Keratinocyte (primary cell): ENCODE results near the gene NMT2. TPM values are rescaled to one million over a fixed set of nuclear protein-coding genes. Genes with fewer than 3 reads are reported as not detected.

Source experiments
- DNase-seq: peaks from one replicate; pipeline ENCODE4 v3.0.0-alpha.2; 2011; ENCODE audit warnings: low read depth, missing footprints, low spot score
- FAIRE-seq: peaks from 2 replicates; lab custom pipeline; 2011; peaks lifted over from hg19 to GRCh38; lab: Jason Lieb, UNC
- H2AFZ ChIP-seq: 2 replicates; pipeline ENCODE4 v1.6.0; 2012; ENCODE audit warnings: low read length, control low read depth, inconsistent platforms; ENCODE audit not compliant: control insufficient read depth
- H3K27ac ChIP-seq: 2 replicates; pipeline ENCODE4 v1.5.1; 2011; ENCODE audit warnings: low read length; ENCODE audit not compliant: control insufficient read depth, insufficient read depth
- H3K27me3 ChIP-seq: 3 replicates; pipeline ENCODE4 v1.6.0; 2011; ENCODE audit warnings: low read length; ENCODE audit not compliant: control insufficient read depth, insufficient read depth; ENCODE audit errors: extremely low read depth
- H3K36me3 ChIP-seq, 2 experiments: 2 replicates in 1 of 2; 3 replicates in 1 of 2; pipeline ENCODE4 v1.5.1; 2011; ENCODE audit warnings: low read length in 2 of 2, mild to moderate bottlenecking in 1 of 2; ENCODE audit not compliant: control insufficient read depth in 2 of 2, insufficient read depth in 2 of 2; ENCODE audit errors: extremely low read depth in 1 of 2
- H3K4me1 ChIP-seq: 3 replicates; pipeline ENCODE4 v1.5.1; 2011; ENCODE audit warnings: low read length; ENCODE audit not compliant: control insufficient read depth, insufficient read depth; ENCODE audit errors: extremely low read depth
- H3K4me2 ChIP-seq: 3 replicates; pipeline ENCODE4 v1.6.0; 2011; ENCODE audit warnings: low read depth, low read length; ENCODE audit not compliant: control insufficient read depth, insufficient read depth; ENCODE audit errors: extremely low read depth
- H3K4me3 ChIP-seq, 3 experiments: fragments of 200-600 bp in 1 of 3; sonication (generic) in 1 of 3; 2 replicates in 2 of 3; 3 replicates in 1 of 3; pipeline ENCODE4 v1.5.1; 2011 to 2016; ENCODE audit warnings: low read length in 3 of 3, mild to moderate bottlenecking in 3 of 3, control low read depth in 2 of 3, inconsistent platforms in 1 of 3, low read depth in 1 of 3, mixed read lengths in 1 of 3, mixed run types in 1 of 3, moderate library complexity in 1 of 3; ENCODE audit not compliant: control insufficient read depth in 2 of 3, insufficient read depth in 2 of 3; ENCODE audit errors: extremely low read depth in 1 of 3
- H3K79me2 ChIP-seq: 2 replicates; pipeline ENCODE4 v1.6.0; 2012; ENCODE audit warnings: low read length; ENCODE audit not compliant: control insufficient read depth, insufficient read depth
- H3K9ac ChIP-seq: 3 replicates; pipeline ENCODE4 v1.6.0; 2011; ENCODE audit warnings: low read length; ENCODE audit not compliant: control insufficient read depth, insufficient read depth; ENCODE audit errors: extremely low read depth
- H3K9me1 ChIP-seq: 3 replicates; pipeline ENCODE4 v1.6.0; 2011; ENCODE audit warnings: low read length; ENCODE audit not compliant: control insufficient read depth, insufficient read depth; ENCODE audit errors: extremely low read depth
- H3K9me3 ChIP-seq: 2 replicates; pipeline ENCODE4 v1.5.1; 2012; ENCODE audit warnings: low read depth, low read length; ENCODE audit not compliant: control insufficient read depth
- H4K20me1 ChIP-seq: 3 replicates; pipeline ENCODE4 v1.6.0; 2011; ENCODE audit warnings: low read length; ENCODE audit not compliant: control insufficient read depth, insufficient read depth; ENCODE audit errors: extremely low read depth
- EZH2 ChIP-seq: IDR thresholded peaks from one replicate; pipeline ENCODE4 v1.6.1; 2012; ENCODE audit warnings: inconsistent platforms, mild to moderate bottlenecking, low read length, moderate library complexity
- dilution Hi-C: fragments of 300-500 bp; cut with MboI; formaldehyde crosslinking; loops from one replicate; pipeline ENCODE4 v1.7.0; 2020; ENCODE audit warnings: low sequenced_read_pairs; ENCODE audit not compliant: extremely low pct_ligation_motif_present
- polyA plus RNA-seq, 5 experiments: library from polyadenylated mRNA; depleted of rRNA in 3 of 5; stranded (reverse) in 3 of 5; stranded (forward) in 1 of 5; unstranded in 1 of 5; fragments of >200 nt; gene quantifications; 1 replicate in 1 of 5; 2 replicates in 3 of 5; 3 replicates in 1 of 5; pipeline versions ENCODE4 v1.2.1 to v1.2.3, GENCODE V29; 2011 to 2012; ENCODE audit warnings: missing spikeins in 2 of 5, low read depth in 1 of 5, low replicate concordance in 1 of 5
- TF ChIP-seq, protein P1 (sequence below), 3 experiments: IDR thresholded peaks in 1 of 3; conservative IDR thresholded peaks in 1 of 3; optimal IDR thresholded peaks in 1 of 3; 2 replicates in 2 of 3; 3 replicates in 1 of 3; pipeline versions ENCODE3 to v1.5.1; 2011; ENCODE audit warnings: low read length in 3 of 3, mild to moderate bottlenecking in 3 of 3, moderate library complexity in 2 of 3, control low read depth in 1 of 3, inconsistent platforms in 1 of 3; ENCODE audit not compliant: insufficient read depth in 2 of 3; ENCODE audit errors: extremely low read depth in 1 of 3

NMT2 gene
- polyA plus RNA-seq, 1 donor (not counting 4 experiments of a cell fraction or from before 2014, with no cell fraction given), result 9.9 TPM

GRCh38 chr10:15140698-15141097 lies 27.8 kb downstream of the NMT2 start:
- Histone ChIP-seq H3K36me3 (peaks cover 4 to 6% of the 10 kb centered on the region in 2 experiments), H3K4me3 (no peak overlapping the region), H3K27me3 (no peaks in the 10 kb centered on the region), H3K79me2 (peaks cover 20% of the 10 kb centered on the region), H3K4me2 (no peak overlapping the region), H2AFZ (no peak overlapping the region), H3K9ac (no peak overlapping the region), H3K27ac (no peak overlapping the region), H3K9me1 (no peaks in the 10 kb centered on the region), H3K4me1 (no peaks in the 10 kb centered on the region), H3K9me3 (no peaks in the 10 kb centered on the region), H4K20me1 (no peaks in the 10 kb centered on the region)
- no peak for DNase-seq
- dilution Hi-C loops, result no loop called here
- FAIRE-seq, result no peak
- TF ChIP-seq, protein P1, sequence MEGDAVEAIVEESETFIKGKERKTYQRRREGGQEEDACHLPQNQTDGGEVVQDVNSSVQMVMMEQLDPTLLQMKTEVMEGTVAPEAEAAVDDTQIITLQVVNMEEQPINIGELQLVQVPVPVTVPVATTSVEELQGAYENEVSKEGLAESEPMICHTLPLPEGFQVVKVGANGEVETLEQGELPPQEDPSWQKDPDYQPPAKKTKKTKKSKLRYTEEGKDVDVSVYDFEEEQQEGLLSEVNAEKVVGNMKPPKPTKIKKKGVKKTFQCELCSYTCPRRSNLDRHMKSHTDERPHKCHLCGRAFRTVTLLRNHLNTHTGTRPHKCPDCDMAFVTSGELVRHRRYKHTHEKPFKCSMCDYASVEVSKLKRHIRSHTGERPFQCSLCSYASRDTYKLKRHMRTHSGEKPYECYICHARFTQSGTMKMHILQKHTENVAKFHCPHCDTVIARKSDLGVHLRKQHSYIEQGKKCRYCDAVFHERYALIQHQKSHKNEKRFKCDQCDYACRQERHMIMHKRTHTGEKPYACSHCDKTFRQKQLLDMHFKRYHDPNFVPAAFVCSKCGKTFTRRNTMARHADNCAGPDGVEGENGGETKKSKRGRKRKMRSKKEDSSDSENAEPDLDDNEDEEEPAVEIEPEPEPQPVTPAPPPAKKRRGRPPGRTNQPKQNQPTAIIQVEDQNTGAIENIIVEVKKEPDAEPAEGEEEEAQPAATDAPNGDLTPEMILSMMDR (optimal IDR thresholded peaks at IDR 0.05 in 1 of 3, IDR thresholded peaks at IDR 0.05 in 1 of 3, conservative IDR thresholded peaks at IDR 0.05 in 1 of 3; ENCODE audit: extremely low read depth in 1 of 3, insufficient read depth in 2 of 3, low read length in 3 of 3), result no peak
- no peak for TF ChIP-seq EZH2

- Histone ChIP-seq H3K79me2 (peaks cover under 1% of the 10 kb centered on the region), H3K9me1 (no peaks in the 10 kb centered on the region), H3K27me3 (no peaks in the 10 kb centered on the region), H3K9me3 (no peaks in the 10 kb centered on the region), H3K36me3 (peaks cover 8 to 15% of the 10 kb centered on the region in 2 experiments), H4K20me1 (no peaks in the 10 kb centered on the region), H3K9ac (no peak overlapping the region), H2AFZ (no peak overlapping the region), H3K27ac (no peak overlapping the region), H3K4me1 (no peaks in the 10 kb centered on the region), H3K4me2 (no peak overlapping the region), H3K4me3 (no peak overlapping the region)
- TF ChIP-seq, protein P1 (optimal IDR thresholded peaks at IDR 0.05 in 1 of 3, IDR thresholded peaks at IDR 0.05 in 1 of 3, conservative IDR thresholded peaks at IDR 0.05 in 1 of 3; ENCODE audit: extremely low read depth in 1 of 3, insufficient read depth in 2 of 3, low read length in 3 of 3), result no peak
- TF ChIP-seq EZH2, result no peak
- no peak for DNase-seq
- dilution Hi-C loops, result no loop called here
- no peak for FAIRE-seq
Observed at GRCh38 chr10:15137636-15138035, 30.9 kb downstream of the NMT2 start.
